ENCODE measurements around the gene C19orf73. TPM values are rescaled to one million over a fixed set of nuclear protein-coding genes. Genes with fewer than 3 reads are reported as not detected.
A peak's percentile ranks its signal among the peaks of the same experiment; 100 is the strongest.

C19orf73 gene
- total and polyA plus RNA-seq, 9 of the 15 experiments (the other 6 are each of a cell fraction or from before 2014, with no cell fraction given) = 0.08 to 7.4 (median 1.4) TPM

DNA sequence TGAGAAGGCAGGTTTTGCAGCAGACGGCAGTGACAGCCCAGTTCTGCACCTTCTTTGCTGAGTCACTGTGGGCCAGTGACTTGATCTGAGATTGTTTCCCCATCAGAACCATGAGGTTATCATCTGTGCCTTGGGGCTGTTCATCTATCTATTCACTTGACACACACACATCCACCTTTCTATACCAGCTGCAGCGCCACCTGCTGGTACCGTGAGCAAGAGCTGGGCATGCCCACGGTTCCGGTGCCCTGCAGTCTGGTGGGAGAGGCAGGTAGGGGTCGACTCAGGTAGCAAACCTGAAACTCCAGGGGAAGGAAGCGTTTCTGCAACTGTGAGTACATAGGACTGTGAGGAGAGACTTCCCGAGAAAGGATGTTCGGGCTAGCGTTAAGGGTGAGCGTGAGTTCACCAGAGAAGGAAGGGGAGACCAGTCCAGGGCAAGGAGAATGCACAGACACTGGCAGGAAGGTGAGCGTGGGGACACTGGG lies 12.3 kb downstream of the C19orf73 start (continued):
- TF ChIP-seq, protein P1, sequence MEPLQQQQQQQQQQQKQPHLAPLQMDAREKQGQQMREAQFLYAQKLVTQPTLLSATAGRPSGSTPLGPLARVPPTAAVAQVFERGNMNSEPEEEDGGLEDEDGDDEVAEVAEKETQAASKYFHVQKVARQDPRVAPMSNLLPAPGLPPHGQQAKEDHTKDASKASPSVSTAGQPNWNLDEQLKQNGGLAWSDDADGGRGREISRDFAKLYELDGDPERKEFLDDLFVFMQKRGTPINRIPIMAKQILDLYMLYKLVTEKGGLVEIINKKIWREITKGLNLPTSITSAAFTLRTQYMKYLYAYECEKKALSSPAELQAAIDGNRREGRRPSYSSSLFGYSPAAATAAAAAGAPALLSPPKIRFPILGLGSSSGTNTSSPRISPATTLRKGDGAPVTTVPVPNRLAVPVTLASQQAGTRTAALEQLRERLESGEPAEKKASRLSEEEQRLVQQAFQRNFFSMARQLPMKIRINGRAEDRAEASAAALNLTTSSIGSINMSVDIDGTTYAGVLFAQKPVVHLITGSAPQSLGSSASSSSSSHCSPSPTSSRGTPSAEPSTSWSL (CRISPR knock-in tag; IDR thresholded peaks at IDR 0.05; ENCODE audit: borderline replicate concordance) = no peak
- TF ChIP-seq KLF16 (IDR thresholded peaks at IDR 0.05) (no peak), ZC3H11A (IDR thresholded peaks at IDR 0.05; ENCODE audit: low read depth, low read length) (no peak), NFE2L1 (tag; IDR thresholded peaks at IDR 0.05; ENCODE audit: borderline replicate concordance, low read depth) (peak; percentile 73; the same call in 1 of the 2 replicates), POLR2B (IDR thresholded peaks at IDR 0.05; ENCODE audit: low read depth, partially characterized antibody) (peak; percentile 51), NRF1 (conservative IDR thresholded peaks at IDR 0.05 in 1 of 2, IDR thresholded peaks at IDR 0.05 in 1 of 2) (peak; percentile 45 to 59), CTBP1 (IDR thresholded peaks at IDR 0.05; ENCODE audit: borderline replicate concordance) (peak; percentile 82), L3MBTL2 (IDR thresholded peaks at IDR 0.05) (0 out of 2 replicates have a peak, but pooled peaks have one; percentile 19), MAFG (tag; conservative IDR thresholded peaks at IDR 0.05) (peak; percentile 97), TCF3 (CRISPR knock-in tag; IDR thresholded peaks at IDR 0.05) (peak; percentile 30; the same call in 1 of the 2 replicates), EP300 (IDR thresholded peaks at IDR 0.05; ENCODE audit: low read length) (peak; percentile 11; the same call in 1 of the 2 replicates), RAD21 (CRISPR knock-in tag; conservative IDR thresholded peaks at IDR 0.05 in 1 of 2, IDR thresholded peaks at IDR 0.05 in 1 of 2) (peak in 1 of 2 experiments; percentile 46; a peak in 2 of 4 replicates), MYC (IDR thresholded peaks at IDR 0.05; ENCODE audit: low read depth, low read length) (peak; percentile 49; the same call in 1 of the 2 replicates), MYC (CRISPR knock-in tag; IDR thresholded peaks at IDR 0.05; ENCODE audit: borderline replicate concordance, low read depth) (no peak)
- TF ChIP-seq, protein P2, sequence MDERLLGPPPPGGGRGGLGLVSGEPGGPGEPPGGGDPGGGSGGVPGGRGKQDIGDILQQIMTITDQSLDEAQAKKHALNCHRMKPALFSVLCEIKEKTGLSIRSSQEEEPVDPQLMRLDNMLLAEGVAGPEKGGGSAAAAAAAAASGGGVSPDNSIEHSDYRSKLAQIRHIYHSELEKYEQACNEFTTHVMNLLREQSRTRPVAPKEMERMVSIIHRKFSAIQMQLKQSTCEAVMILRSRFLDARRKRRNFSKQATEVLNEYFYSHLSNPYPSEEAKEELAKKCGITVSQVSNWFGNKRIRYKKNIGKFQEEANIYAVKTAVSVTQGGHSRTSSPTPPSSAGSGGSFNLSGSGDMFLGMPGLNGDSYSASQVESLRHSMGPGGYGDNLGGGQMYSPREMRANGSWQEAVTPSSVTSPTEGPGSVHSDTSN (CRISPR knock-in tag; IDR thresholded peaks at IDR 0.05; ENCODE audit: low read depth) = no peak
- TF ChIP-seq, protein P2 (tag; conservative IDR thresholded peaks at IDR 0.05; ENCODE audit: low read depth) = peak; percentile 41; the same call in 1 of the 2 replicates
- TF ChIP-seq, protein P3, sequence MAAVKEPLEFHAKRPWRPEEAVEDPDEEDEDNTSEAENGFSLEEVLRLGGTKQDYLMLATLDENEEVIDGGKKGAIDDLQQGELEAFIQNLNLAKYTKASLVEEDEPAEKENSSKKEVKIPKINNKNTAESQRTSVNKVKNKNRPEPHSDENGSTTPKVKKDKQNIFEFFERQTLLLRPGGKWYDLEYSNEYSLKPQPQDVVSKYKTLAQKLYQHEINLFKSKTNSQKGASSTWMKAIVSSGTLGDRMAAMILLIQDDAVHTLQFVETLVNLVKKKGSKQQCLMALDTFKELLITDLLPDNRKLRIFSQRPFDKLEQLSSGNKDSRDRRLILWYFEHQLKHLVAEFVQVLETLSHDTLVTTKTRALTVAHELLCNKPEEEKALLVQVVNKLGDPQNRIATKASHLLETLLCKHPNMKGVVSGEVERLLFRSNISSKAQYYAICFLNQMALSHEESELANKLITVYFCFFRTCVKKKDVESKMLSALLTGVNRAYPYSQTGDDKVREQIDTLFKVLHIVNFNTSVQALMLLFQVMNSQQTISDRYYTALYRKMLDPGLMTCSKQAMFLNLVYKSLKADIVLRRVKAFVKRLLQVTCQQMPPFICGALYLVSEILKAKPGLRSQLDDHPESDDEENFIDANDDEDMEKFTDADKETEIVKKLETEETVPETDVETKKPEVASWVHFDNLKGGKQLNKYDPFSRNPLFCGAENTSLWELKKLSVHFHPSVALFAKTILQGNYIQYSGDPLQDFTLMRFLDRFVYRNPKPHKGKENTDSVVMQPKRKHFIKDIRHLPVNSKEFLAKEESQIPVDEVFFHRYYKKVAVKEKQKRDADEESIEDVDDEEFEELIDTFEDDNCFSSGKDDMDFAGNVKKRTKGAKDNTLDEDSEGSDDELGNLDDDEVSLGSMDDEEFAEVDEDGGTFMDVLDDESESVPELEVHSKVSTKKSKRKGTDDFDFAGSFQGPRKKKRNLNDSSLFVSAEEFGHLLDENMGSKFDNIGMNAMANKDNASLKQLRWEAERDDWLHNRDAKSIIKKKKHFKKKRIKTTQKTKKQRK (IDR thresholded peaks at IDR 0.05; ENCODE audit: borderline replicate concordance, low read depth, low read length) = no peak
- TF ChIP-seq, protein P4, sequence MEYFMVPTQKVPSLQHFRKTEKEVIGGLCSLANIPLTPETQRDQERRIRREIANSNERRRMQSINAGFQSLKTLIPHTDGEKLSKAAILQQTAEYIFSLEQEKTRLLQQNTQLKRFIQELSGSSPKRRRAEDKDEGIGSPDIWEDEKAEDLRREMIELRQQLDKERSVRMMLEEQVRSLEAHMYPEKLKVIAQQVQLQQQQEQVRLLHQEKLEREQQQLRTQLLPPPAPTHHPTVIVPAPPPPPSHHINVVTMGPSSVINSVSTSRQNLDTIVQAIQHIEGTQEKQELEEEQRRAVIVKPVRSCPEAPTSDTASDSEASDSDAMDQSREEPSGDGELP (CRISPR knock-in tag; IDR thresholded peaks at IDR 0.05; ENCODE audit: borderline replicate concordance) = peak; percentile 15; the same call in 1 of the 2 replicates

Measured in K562 (cell line).